ENCODE results near the gene DIP2C. TPM values are rescaled to one million over a fixed set of nuclear protein-coding genes. Genes with fewer than 3 reads are reported as not detected.

Gene DIP2C
- total and polyA plus RNA-seq, 2 donors (not counting 1 experiment from before 2014, with no cell fraction given) = 1.3 to 1.9 TPM

- Mint-ChIP-seq H3K27ac (no peak overlapping the region), H3K4me3 (no peak overlapping the region), H3K4me1 (no peaks in the 10 kb centered on the region), H3K27me3 (peaks cover 25% of the 10 kb centered on the region), H3K9me3 (ENCODE audit: insufficient read depth) (no peaks in the 10 kb centered on the region)
- Histone ChIP-seq H3K79me2 (ENCODE audit: control insufficient read depth, insufficient read depth, low read length) (no peaks in the 10 kb centered on the region), H2AFZ (ENCODE audit: insufficient read depth, low read depth, low read length, poor library complexity, severe bottlenecking) (no peak overlapping the region), H3K4me3 (ENCODE audit: control extremely low read depth in 1 of 5, extremely low read depth in 1 of 5, insufficient read depth in 1 of 5, low read depth in 2 of 5, low read length in 4 of 5) (no peak overlapping the region), H3K9ac (ENCODE audit: low read length) (no peak overlapping the region), H3K27me3 (replicated peaks in 1 of 4; ENCODE audit: control extremely low read depth in 1 of 4, control insufficient read depth in 3 of 4, insufficient read depth in 4 of 4, low read length in 3 of 4) (no peaks in the 10 kb centered on the region), H3K9me3 (ENCODE audit: control extremely low read depth in 1 of 3, control insufficient read depth in 2 of 3, insufficient read depth in 1 of 3, low read length in 2 of 3) (peaks cover 0 to 3% (median 3%) of the 10 kb centered on the region in 3 donors), H3K27ac (ENCODE audit: low read length in 2 of 2) (no peak overlapping the region), H4K20me1 (ENCODE audit: control insufficient read depth, insufficient read depth, low read length, poor library complexity, severe bottlenecking) (no peaks in the 10 kb centered on the region), H3K36me3 (replicated peaks in 1 of 2; ENCODE audit: control extremely low read depth in 1 of 2, control insufficient read depth in 1 of 2, extremely low read depth in 1 of 2, insufficient read depth in 2 of 2, low read length in 1 of 2) (no peaks in the 10 kb centered on the region), H3K4me1 (ENCODE audit: control insufficient read depth in 2 of 2, insufficient read depth in 2 of 2, low read length in 2 of 2) (no peaks in the 10 kb centered on the region), H3K4me2 (replicated peaks; ENCODE audit: low read depth, low read length, poor library complexity, severe bottlenecking) (no peak overlapping the region)
- ATAC-seq (ENCODE audit: low read depth) (no peak), DNase-seq (no peak)
- intact Hi-C loops (cut with micrococcal nuclease) = no loop called here
- POLR2A ChIA-PET = no interaction called here
- TF ChIP-seq CTCF (IDR thresholded peaks at IDR 0.05) (no peak), EZH2 (IDR thresholded peaks at IDR 0.05; ENCODE audit: borderline replicate concordance, insufficient read depth, low read depth, low read length, poor library complexity, severe bottlenecking) (no peak)
- WGBS (ENCODE audit: insufficient coverage) = 88% methylated on average over 13 of the region's 16 CpGs
- CTCF ChIA-PET = no interaction called here
These were observed 113.9 kb downstream of the DIP2C start for GRCh38 chr10:575402-576129.

GRCh38 chr10:572696-573095, 116.8 kb downstream of the DIP2C start:
- intact Hi-C loops (cut with micrococcal nuclease) = no loop called here
- no peak overlapping the region for H3K4me2 ChIP-seq (replicated peaks; ENCODE audit: low read depth, low read length, poor library complexity, severe bottlenecking)
- no peak overlapping the region for H3K27ac ChIP-seq (ENCODE audit: low read length in 2 of 2)
- H3K9ac ChIP-seq (ENCODE audit: low read length) = no peak overlapping the region
- H3K79me2 ChIP-seq (ENCODE audit: control insufficient read depth, insufficient read depth, low read length) = no peaks in the 10 kb centered on the region
- peaks cover 33% of the 10 kb centered on the region for H3K27me3 Mint-ChIP-seq
- no peak overlapping the region for H3K4me3 Mint-ChIP-seq
- H3K4me1 Mint-ChIP-seq = no peaks in the 10 kb centered on the region
- peaks cover 0 to 21% (median 7%) of the 10 kb centered on the region in 3 donors for H3K9me3 ChIP-seq (ENCODE audit: control extremely low read depth in 1 of 3, control insufficient read depth in 2 of 3, insufficient read depth in 1 of 3, low read length in 2 of 3)
- peaks cover 2% of the 10 kb centered on the region for H3K9me3 Mint-ChIP-seq (ENCODE audit: insufficient read depth)
- ChIA-PET POLR2A (no interaction called here), CTCF (no interaction called here)
- no peak for DNase-seq
- TF ChIP-seq CTCF (IDR thresholded peaks at IDR 0.05) (no peak), EZH2 (IDR thresholded peaks at IDR 0.05; ENCODE audit: borderline replicate concordance, insufficient read depth, low read depth, low read length, poor library complexity, severe bottlenecking) (no peak)
- no peak overlapping the region for H3K4me3 ChIP-seq (ENCODE audit: control extremely low read depth in 1 of 5, extremely low read depth in 1 of 5, insufficient read depth in 1 of 5, low read depth in 2 of 5, low read length in 4 of 5)
- no peaks in the 10 kb centered on the region for H4K20me1 ChIP-seq (ENCODE audit: control insufficient read depth, insufficient read depth, low read length, poor library complexity, severe bottlenecking)
- WGBS (ENCODE audit: insufficient coverage) = 81% methylated on average over 9 of the region's 12 CpGs
- no peaks in the 10 kb centered on the region for H3K27me3 ChIP-seq (replicated peaks in 1 of 4; ENCODE audit: control extremely low read depth in 1 of 4, control insufficient read depth in 3 of 4, insufficient read depth in 4 of 4, low read length in 3 of 4)
- H2AFZ ChIP-seq (ENCODE audit: insufficient read depth, low read depth, low read length, poor library complexity, severe bottlenecking) = no peak overlapping the region
- no peaks in the 10 kb centered on the region for H3K4me1 ChIP-seq (ENCODE audit: control insufficient read depth in 2 of 2, insufficient read depth in 2 of 2, low read length in 2 of 2)
- H3K27ac Mint-ChIP-seq = no peak overlapping the region
- no peaks in the 10 kb centered on the region for H3K36me3 ChIP-seq (replicated peaks in 1 of 2; ENCODE audit: control extremely low read depth in 1 of 2, control insufficient read depth in 1 of 2, extremely low read depth in 1 of 2, insufficient read depth in 2 of 2, low read length in 1 of 2)
- no peak for ATAC-seq (ENCODE audit: low read depth)
